Body of pancreas (tissue), 4 donors: Measurements from ENCODE around the gene PIBF1.

Source experiments
- CTCF ChIP-seq, 7 experiments: fragments of 450-650 bp in 4 of 7; fragments of 200-600 bp in 3 of 7; sonication (generic) in 3 of 7; IDR thresholded peaks; one replicate each; pipeline ENCODE4 v1.5.1; 2016 to 2019; ENCODE audit warnings: antibody characterized with exemption in 7 of 7
- POLR2A ChIP-seq, 3 donors: fragments of 450-650 bp; IDR thresholded peaks; one replicate each; pipeline ENCODE4 v1.6.1; 2016; ENCODE audit warnings: antibody characterized with exemption in 3 of 3, mild to moderate bottlenecking in 2 of 3

GRCh38 chr13:72737033-72737432 is 44.9 kb upstream of the PIBF1 start:
- TF ChIP-seq CTCF (IDR thresholded peaks at IDR 0.05) = no peak
- no peak for TF ChIP-seq POLR2A (IDR thresholded peaks at IDR 0.05)
